Vagina (tissue), 2 donors: ENCODE measurements around the gene HAUS7. TPM values are rescaled to one million over a fixed set of nuclear protein-coding genes. Genes with fewer than 3 reads are reported as not detected.

Experiments
- DNase-seq, 2 donors: peaks; one replicate each; pipeline ENCODE4 v3.0.0-alpha.2; 2017; ENCODE audit errors: extremely low spot score in 2 of 2
- H3K27ac ChIP-seq: fragments of 200-600 bp; sonication (generic); one replicate; pipeline ENCODE4 v1.5.1; 2019
- H3K27me3 ChIP-seq: fragments of 200-600 bp; sonication (generic); one replicate; pipeline ENCODE4 v1.5.1; 2019
- H3K36me3 ChIP-seq, 2 donors: fragments of 200-600 bp; sonication (generic); one replicate each; pipeline ENCODE4 v1.5.1; 2017 to 2019
- H3K4me1 ChIP-seq: fragments of 200-600 bp; sonication (generic); one replicate; pipeline ENCODE4 v1.5.1; 2019
- H3K4me3 ChIP-seq, 2 donors: fragments of 200-600 bp; sonication (generic); 1 replicate in 1 of 2; 2 replicates in 1 of 2; pipeline ENCODE4 v1.5.1; 2016 to 2019
- H3K9me3 ChIP-seq: fragments of 200-600 bp; sonication (generic); one replicate; pipeline ENCODE4 v1.5.1; 2019
- CTCF ChIP-seq, 3 experiments: fragments of 450-650 bp in 2 of 3; fragments of 200-600 bp in 1 of 3; sonication (generic) in 1 of 3; IDR thresholded peaks; one replicate each; pipeline ENCODE4 v1.5.1; 2017 to 2019; ENCODE audit warnings: antibody characterized with exemption in 3 of 3, mild to moderate bottlenecking in 2 of 3, moderate library complexity in 2 of 3
- POLR2A ChIP-seq, 2 donors: fragments of 450-650 bp; IDR thresholded peaks; one replicate each; pipeline ENCODE4 v1.6.1; 2017; ENCODE audit warnings: antibody characterized with exemption in 2 of 2, mild to moderate bottlenecking in 2 of 2, moderate library complexity in 2 of 2
- POLR2AphosphoS5 ChIP-seq, 2 donors: sonication (generic); formaldehyde crosslinking; IDR thresholded peaks; one replicate each; pipeline ENCODE4 v1.9.0; 2017; ENCODE audit warnings: antibody characterized with exemption in 2 of 2, mild to moderate bottlenecking in 2 of 2, low read depth in 1 of 2; ENCODE audit not compliant: insufficient read depth in 1 of 2
- intact Hi-C: fragments of 100-400 bp; cut with DNase I; formaldehyde crosslinking; loops from one replicate; pipeline ENCODE4 v1.15.1; 2023
- total RNA-seq: library from RNA; depleted of rRNA; stranded (reverse); fragments of >200 nt; gene quantifications from one replicate; pipeline ENCODE4 v1.2.3, GENCODE V29; 2016

Gene HAUS7
- total RNA-seq, 1 donor from 2014 or later: 17.7 TPM

GRCh38 chrX:153493085-153493484 lies 22.7 kb upstream of the HAUS7 start:
- Histone ChIP-seq H3K27ac (no peak overlapping the region), H3K4me1 (peaks cover 50% of the 10 kb centered on the region), H3K4me3 (no peak overlapping the region), H3K36me3 (no peaks in the 10 kb centered on the region), H3K9me3 (no peaks in the 10 kb centered on the region), H3K27me3 (no peaks in the 10 kb centered on the region)
- DNase-seq: no peak
- no peak for TF ChIP-seq POLR2A (IDR thresholded peaks at IDR 0.05)
- no peak for TF ChIP-seq CTCF (IDR thresholded peaks at IDR 0.05)
- TF ChIP-seq POLR2AphosphoS5 (IDR thresholded peaks at IDR 0.05; ENCODE audit: insufficient read depth in 1 of 2, low read depth in 1 of 2): no peak
- intact Hi-C loops: no loop called here

GRCh38 chrX:153492543-153492942 lies 22.2 kb upstream of the HAUS7 start:
- Histone ChIP-seq H3K9me3 (no peaks in the 10 kb centered on the region), H3K27me3 (no peaks in the 10 kb centered on the region), H3K4me1 (peaks cover 55% of the 10 kb centered on the region), H3K36me3 (no peaks in the 10 kb centered on the region), H3K4me3 (no peak overlapping the region), H3K27ac (no peak overlapping the region)
- intact Hi-C loops: no loop called here
- DNase-seq: no peak
- TF ChIP-seq POLR2A (IDR thresholded peaks at IDR 0.05) (no peak), POLR2AphosphoS5 (IDR thresholded peaks at IDR 0.05; ENCODE audit: insufficient read depth in 1 of 2, low read depth in 1 of 2) (no peak), CTCF (IDR thresholded peaks at IDR 0.05) (no peak)

- no peak overlapping the region for H3K4me3 ChIP-seq
- intact Hi-C loops: no loop called here
- H3K36me3 ChIP-seq: no peaks in the 10 kb centered on the region
- no peak for DNase-seq
- H3K27ac ChIP-seq: no peak overlapping the region
- H3K27me3 ChIP-seq: no peaks in the 10 kb centered on the region
- TF ChIP-seq CTCF (IDR thresholded peaks at IDR 0.05): no peak
- no peak for TF ChIP-seq POLR2AphosphoS5 (IDR thresholded peaks at IDR 0.05; ENCODE audit: insufficient read depth in 1 of 2, low read depth in 1 of 2)
- no peak for TF ChIP-seq POLR2A (IDR thresholded peaks at IDR 0.05)
- no peaks in the 10 kb centered on the region for H3K9me3 ChIP-seq
- H3K4me1 ChIP-seq: peaks cover 59% of the 10 kb centered on the region
These were observed 21.5 kb upstream of the HAUS7 start for GRCh38 chrX:153491918-153492317.

GRCh38 chrX:153491351-153491914 lies 21.1 kb upstream of the HAUS7 start:
- Histone ChIP-seq H3K36me3 (no peaks in the 10 kb centered on the region), H3K4me3 (no peak overlapping the region), H3K9me3 (no peaks in the 10 kb centered on the region), H3K4me1 (peaks cover 59% of the 10 kb centered on the region), H3K27ac (no peak overlapping the region), H3K27me3 (no peaks in the 10 kb centered on the region)
- DNase-seq: no peak
- intact Hi-C loops: no loop called here
- TF ChIP-seq CTCF (IDR thresholded peaks at IDR 0.05) (no peak), POLR2AphosphoS5 (IDR thresholded peaks at IDR 0.05; ENCODE audit: insufficient read depth in 1 of 2, low read depth in 1 of 2) (no peak), POLR2A (IDR thresholded peaks at IDR 0.05) (no peak)

- intact Hi-C loops: no loop called here
- Histone ChIP-seq H3K4me3 (no peak overlapping the region), H3K9me3 (no peaks in the 10 kb centered on the region), H3K4me1 (peaks cover 48% of the 10 kb centered on the region), H3K27me3 (no peaks in the 10 kb centered on the region), H3K36me3 (no peaks in the 10 kb centered on the region), H3K27ac (no peak overlapping the region)
- TF ChIP-seq CTCF (IDR thresholded peaks at IDR 0.05) (no peak), POLR2A (IDR thresholded peaks at IDR 0.05) (no peak), POLR2AphosphoS5 (IDR thresholded peaks at IDR 0.05; ENCODE audit: insufficient read depth in 1 of 2, low read depth in 1 of 2) (no peak)
- no peak for DNase-seq
These were observed 20.0 kb upstream of the HAUS7 start for GRCh38 chrX:153490217-153490930.
